A673 (cell line): ENCODE data around the gene ST8SIA5.

Experiments used
- EZH2 ChIP-seq: fragments of 200-600 bp; sonication (generic); IDR thresholded peaks from 2 replicates; pipeline ENCODE4 v1.6.1; 2017; ENCODE audit warnings: borderline replicate concordance, low read depth, mild to moderate bottlenecking, mixed read lengths, antibody characterized with exemption, low read length; ENCODE audit not compliant: poor library complexity, severe bottlenecking
- TF ChIP-seq, protein P1 (sequence below): fragments of 300-800, 200-600 bp; sonication (generic); conservative IDR thresholded peaks from 2 replicates; pipeline ENCODE4 v1.5.1; 2017; ENCODE audit warnings: low read depth, mild to moderate bottlenecking, antibody characterized with exemption, low read length, moderate library complexity, mixed read lengths

- TF ChIP-seq, protein P1, sequence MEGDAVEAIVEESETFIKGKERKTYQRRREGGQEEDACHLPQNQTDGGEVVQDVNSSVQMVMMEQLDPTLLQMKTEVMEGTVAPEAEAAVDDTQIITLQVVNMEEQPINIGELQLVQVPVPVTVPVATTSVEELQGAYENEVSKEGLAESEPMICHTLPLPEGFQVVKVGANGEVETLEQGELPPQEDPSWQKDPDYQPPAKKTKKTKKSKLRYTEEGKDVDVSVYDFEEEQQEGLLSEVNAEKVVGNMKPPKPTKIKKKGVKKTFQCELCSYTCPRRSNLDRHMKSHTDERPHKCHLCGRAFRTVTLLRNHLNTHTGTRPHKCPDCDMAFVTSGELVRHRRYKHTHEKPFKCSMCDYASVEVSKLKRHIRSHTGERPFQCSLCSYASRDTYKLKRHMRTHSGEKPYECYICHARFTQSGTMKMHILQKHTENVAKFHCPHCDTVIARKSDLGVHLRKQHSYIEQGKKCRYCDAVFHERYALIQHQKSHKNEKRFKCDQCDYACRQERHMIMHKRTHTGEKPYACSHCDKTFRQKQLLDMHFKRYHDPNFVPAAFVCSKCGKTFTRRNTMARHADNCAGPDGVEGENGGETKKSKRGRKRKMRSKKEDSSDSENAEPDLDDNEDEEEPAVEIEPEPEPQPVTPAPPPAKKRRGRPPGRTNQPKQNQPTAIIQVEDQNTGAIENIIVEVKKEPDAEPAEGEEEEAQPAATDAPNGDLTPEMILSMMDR = no peak
- TF ChIP-seq EZH2 = no peak
Measured at GRCh38 chr18:46683252-46683651, 73.6 kb downstream of the ST8SIA5 start.
